ENCODE data around the gene TGFBR2.

GRCh38 chr3:30686176-30686575 lies 79.8 kb downstream of the TGFBR2 start:
- no peak for TF ChIP-seq CTCF (IDR thresholded peaks at IDR 0.05)
- no peak for TF ChIP-seq POLR2A (IDR thresholded peaks at IDR 0.05)

All from uterus (tissue), 2 donors.